Measurements from ENCODE around the gene PFDN5. TPM values are rescaled to one million over a fixed set of nuclear protein-coding genes. Genes with fewer than 3 reads are reported as not detected.

Gene PFDN5
- total and polyA plus RNA-seq, 2 experiments from 2014 or later = 199 to 567 TPM

GRCh38 chr12:53267306-53267998 is 27.9 kb upstream of the PFDN5 start:
- peak; percentile 8 for ATAC-seq
- H3K9me3 Mint-ChIP-seq = no peaks in the 10 kb centered on the region; the same call in 2 of the 3 replicates
- H3K27ac ChIP-seq (ENCODE audit: low read depth) = no peak overlapping the region
- peaks cover 12% of the 10 kb centered on the region for H3K4me1 ChIP-seq (ENCODE audit: insufficient read depth)
- TF ChIP-seq EZH2 (IDR thresholded peaks at IDR 0.05; ENCODE audit: low read depth, unreplicated experiment) (no peak), CTCF (conservative IDR thresholded peaks at IDR 0.05; ENCODE audit: low read depth in 2 of 2) (no peak), POLR2AphosphoS5 (IDR thresholded peaks at IDR 0.05; ENCODE audit: low read depth) (no peak), REST (IDR thresholded peaks at IDR 0.05; ENCODE audit: unreplicated experiment) (no peak), CREB1 (CRISPR knock-in tag; IDR thresholded peaks at IDR 0.05; ENCODE audit: low read depth) (no peak), JUNB (IDR thresholded peaks at IDR 0.05; ENCODE audit: unreplicated experiment) (no peak), NANOG (IDR thresholded peaks at IDR 0.05; ENCODE audit: borderline replicate concordance) (no peak), ZNF114 (CRISPR knock-in tag; IDR thresholded peaks at IDR 0.05) (no peak), STAT1 (IDR thresholded peaks at IDR 0.05; ENCODE audit: unreplicated experiment) (no peak)
- TF ChIP-seq, protein P1, sequence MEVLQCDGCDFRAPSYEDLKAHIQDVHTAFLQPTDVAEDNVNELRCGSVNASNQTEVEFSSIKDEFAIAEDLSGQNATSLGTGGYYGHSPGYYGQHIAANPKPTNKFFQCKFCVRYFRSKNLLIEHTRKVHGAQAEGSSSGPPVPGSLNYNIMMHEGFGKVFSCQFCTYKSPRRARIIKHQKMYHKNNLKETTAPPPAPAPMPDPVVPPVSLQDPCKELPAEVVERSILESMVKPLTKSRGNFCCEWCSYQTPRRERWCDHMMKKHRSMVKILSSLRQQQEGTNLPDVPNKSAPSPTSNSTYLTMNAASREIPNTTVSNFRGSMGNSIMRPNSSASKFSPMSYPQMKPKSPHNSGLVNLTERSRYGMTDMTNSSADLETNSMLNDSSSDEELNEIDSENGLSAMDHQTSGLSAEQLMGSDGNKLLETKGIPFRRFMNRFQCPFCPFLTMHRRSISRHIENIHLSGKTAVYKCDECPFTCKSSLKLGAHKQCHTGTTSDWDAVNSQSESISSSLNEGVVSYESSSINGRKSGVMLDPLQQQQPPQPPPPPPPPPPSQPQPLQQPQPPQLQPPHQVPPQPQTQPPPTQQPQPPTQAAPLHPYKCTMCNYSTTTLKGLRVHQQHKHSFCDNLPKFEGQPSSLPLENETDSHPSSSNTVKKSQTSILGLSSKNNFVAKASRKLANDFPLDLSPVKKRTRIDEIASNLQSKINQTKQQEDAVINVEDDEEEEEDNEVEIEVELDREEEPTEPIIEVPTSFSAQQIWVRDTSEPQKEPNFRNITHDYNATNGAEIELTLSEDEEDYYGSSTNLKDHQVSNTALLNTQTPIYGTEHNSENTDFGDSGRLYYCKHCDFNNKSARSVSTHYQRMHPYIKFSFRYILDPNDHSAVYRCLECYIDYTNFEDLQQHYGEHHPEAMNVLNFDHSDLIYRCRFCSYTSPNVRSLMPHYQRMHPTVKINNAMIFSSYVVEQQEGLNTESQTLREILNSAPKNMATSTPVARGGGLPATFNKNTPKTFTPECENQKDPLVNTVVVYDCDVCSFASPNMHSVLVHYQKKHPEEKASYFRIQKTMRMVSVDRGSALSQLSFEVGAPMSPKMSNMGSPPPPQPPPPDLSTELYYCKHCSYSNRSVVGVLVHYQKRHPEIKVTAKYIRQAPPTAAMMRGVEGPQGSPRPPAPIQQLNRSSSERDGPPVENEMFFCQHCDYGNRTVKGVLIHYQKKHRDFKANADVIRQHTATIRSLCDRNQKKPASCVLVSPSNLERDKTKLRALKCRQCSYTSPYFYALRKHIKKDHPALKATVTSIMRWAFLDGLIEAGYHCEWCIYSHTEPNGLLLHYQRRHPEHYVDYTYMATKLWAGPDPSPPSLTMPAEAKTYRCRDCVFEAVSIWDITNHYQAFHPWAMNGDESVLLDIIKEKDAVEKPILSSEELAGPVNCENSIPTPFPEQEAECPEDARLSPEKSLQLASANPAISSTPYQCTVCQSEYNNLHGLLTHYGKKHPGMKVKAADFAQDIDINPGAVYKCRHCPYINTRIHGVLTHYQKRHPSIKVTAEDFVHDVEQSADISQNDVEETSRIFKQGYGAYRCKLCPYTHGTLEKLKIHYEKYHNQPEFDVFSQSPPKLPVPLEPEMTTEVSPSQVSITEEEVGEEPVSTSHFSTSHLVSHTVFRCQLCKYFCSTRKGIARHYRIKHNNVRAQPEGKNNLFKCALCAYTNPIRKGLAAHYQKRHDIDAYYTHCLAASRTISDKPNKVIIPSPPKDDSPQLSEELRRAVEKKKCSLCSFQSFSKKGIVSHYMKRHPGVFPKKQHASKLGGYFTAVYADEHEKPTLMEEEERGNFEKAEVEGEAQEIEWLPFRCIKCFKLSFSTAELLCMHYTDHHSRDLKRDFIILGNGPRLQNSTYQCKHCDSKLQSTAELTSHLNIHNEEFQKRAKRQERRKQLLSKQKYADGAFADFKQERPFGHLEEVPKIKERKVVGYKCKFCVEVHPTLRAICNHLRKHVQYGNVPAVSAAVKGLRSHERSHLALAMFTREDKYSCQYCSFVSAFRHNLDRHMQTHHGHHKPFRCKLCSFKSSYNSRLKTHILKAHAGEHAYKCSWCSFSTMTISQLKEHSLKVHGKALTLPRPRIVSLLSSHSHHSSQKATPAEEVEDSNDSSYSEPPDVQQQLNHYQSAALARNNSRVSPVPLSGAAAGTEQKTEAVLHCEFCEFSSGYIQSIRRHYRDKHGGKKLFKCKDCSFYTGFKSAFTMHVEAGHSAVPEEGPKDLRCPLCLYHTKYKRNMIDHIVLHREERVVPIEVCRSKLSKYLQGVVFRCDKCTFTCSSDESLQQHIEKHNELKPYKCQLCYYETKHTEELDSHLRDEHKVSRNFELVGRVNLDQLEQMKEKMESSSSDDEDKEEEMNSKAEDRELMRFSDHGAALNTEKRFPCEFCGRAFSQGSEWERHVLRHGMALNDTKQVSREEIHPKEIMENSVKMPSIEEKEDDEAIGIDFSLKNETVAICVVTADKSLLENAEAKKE (CRISPR knock-in tag; IDR thresholded peaks at IDR 0.05) = no peak
- no peak for DNase-seq (ENCODE audit: low spot score)
- 0 out of 2 replicates have a peak, but pooled peaks cover 6% of the 10 kb centered on the region for H4K20me1 ChIP-seq (replicated peaks; ENCODE audit: insufficient read depth)
- H3K4me3 Mint-ChIP-seq = peak overlapping the region; percentile 96
- peak overlapping the region; percentile 96 for H3K4me3 ChIP-seq
- peak overlapping the region; percentile 84 for H2AFZ ChIP-seq
- H3K27me3 Mint-ChIP-seq (ENCODE audit: insufficient read depth, low read depth, poor library complexity) = peaks cover 23% of the 10 kb centered on the region
- H3K79me2 ChIP-seq (replicated peaks; ENCODE audit: insufficient read depth) = peaks cover 21% of the 10 kb centered on the region; the same call in 1 of the 2 replicates
- H3K36me3 Mint-ChIP-seq (ENCODE audit: low read depth) = peaks cover 33% of the 10 kb centered on the region
- no peak overlapping the region for H3K27ac Mint-ChIP-seq
- peak overlapping the region; percentile 97 for H3K4me2 ChIP-seq
- H3F3A ChIP-seq (replicated peaks; ENCODE audit: low read depth) = 0 out of 2 replicates have a peak, but pooled peaks cover 13% of the 10 kb centered on the region
- 0 out of 2 replicates have a peak, but pooled peaks cover 4% of the 10 kb centered on the region for H3K36me3 ChIP-seq (ENCODE audit: insufficient read depth)
- peaks cover 29% of the 10 kb centered on the region for H3K4me1 Mint-ChIP-seq
- H3K27me3 ChIP-seq (ENCODE audit: insufficient read depth) = no peaks in the 10 kb centered on the region
- H3K9me2 ChIP-seq (ENCODE audit: insufficient read depth) = no peaks in the 10 kb centered on the region

Measured in GM23338 (cell line).